Measurements from ENCODE around the gene ZNF710.

Gene ZNF710

DNA sequence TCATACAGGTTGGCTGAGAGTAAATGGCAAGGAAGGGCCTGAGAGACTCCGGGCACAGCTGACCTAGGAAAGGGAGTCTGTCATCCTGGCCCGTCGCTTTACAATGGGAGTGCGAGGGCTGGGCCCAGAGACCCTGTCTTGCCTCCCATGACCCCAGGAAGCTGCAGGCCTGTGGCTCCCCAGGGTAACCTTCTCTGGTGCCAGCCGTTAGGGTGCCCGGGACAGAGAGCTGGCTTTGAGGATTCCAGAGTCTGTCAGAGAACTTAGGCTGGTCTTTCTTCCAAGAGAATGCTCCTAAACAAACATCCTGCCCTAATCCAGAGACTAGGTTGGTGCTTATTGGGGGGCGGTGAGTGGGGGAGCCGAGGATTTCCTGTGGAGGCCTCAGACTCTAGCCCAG is 18.5 kb downstream of the ZNF710 start:
- no peak for DNase-seq (ENCODE audit: low read depth)

DNA sequence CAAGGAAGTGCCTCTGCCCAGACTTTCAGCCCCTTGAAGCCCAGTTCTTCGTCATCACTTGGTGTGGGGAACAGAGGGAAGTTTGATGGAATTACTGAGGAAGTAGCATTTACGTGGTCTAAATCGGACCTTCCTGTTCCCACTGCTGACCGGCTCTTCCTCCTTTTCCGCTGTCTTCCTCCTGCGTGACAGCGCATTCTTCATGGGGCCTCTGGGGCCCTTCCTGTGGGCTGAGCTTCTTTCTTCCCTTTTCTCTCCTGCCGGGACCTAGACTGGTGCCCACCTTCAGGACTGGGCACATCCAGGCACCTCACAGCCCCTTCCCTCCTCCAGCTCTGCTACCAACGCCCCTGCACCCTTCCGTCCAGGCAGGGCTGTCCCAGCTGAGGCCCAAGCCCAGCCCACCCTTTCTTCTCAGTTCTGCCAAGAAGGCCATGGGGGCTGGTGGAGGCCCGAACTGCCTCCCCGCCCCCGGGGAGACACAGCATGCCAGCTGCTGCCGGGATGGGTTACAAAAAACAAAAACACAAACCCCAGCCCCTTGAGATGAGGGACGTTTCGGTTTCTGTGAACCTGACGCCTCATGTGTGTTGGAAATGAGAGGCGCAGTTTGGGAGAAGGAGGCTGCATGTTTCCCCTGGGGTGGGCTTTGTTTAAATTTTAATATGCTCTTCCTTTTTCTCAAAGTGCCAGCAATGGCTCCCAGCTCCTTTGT is 19.1 kb downstream of the ZNF710 start:
- no peak for DNase-seq (ENCODE audit: low read depth)

GRCh38 chr15:90020936-90021507 is 19.9 kb downstream of the ZNF710 start:
- no peak for DNase-seq (ENCODE audit: low read depth)

DNA sequence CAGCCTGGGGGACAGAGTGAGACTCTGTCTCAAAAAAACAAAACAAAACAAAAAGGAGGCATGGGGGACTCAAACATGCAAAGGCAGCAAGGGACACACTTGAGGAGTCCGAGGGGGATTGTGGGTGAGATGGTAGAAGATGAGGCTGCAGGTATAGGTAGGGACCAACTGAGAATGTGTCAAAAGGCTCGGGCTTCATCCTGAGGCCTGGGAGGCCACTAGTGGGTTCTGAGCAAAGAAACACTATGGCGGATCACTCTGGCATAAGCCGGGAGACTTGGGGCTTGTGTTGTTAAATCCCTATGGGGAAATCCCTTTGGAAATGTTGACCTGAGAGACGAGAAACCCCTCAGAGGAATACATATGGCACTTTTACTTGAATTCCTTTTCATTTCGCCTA is 21.2 kb downstream of the ZNF710 start:
- no peak for DNase-seq (ENCODE audit: low read depth)

- no peak for DNase-seq (ENCODE audit: low read depth)
These were observed 22.0 kb downstream of the ZNF710 start for GRCh38 chr15:90022905-90023700.

GRCh38 chr15:90024406-90024805 is 23.3 kb downstream of the ZNF710 start:
- DNase-seq (ENCODE audit: low read depth) = no peak

DNA sequence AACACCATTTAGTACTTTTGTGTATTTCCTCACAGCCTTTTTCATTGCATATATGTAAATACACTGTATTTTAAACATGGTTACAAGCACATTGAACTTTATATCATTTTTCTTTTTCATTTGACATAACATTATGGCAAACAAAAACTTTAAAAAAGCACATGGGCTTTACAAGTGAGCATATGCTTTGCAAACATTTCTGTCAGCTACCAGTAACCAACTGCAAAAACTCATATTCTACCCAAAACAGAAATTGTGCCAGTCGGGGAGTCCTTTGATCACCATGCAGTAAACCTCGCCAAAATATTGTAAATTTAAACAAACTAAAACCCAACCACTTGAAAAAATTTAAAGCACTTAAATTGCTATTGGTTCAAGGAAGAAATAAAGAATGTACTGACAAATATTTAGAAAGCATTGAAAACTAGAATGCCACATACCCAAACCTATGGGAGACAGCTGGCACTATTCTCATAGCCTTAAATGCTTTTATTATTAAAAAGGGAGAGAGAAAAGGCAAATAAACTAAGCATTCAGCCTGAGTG is 24.4 kb downstream of the ZNF710 start:
- no peak for DNase-seq (ENCODE audit: low read depth)

GRCh38 chr15:90028376-90028944 is 27.3 kb downstream of the ZNF710 start:
- DNase-seq (ENCODE audit: low read depth) = no peak

GRCh38 chr15:90029024-90029423 is 27.9 kb downstream of the ZNF710 start:
- no peak for DNase-seq (ENCODE audit: low read depth)

- DNase-seq (ENCODE audit: low read depth) = no peak
These were observed 29.3 kb downstream of the ZNF710 start for GRCh38 chr15:90030376-90030775.

DNA sequence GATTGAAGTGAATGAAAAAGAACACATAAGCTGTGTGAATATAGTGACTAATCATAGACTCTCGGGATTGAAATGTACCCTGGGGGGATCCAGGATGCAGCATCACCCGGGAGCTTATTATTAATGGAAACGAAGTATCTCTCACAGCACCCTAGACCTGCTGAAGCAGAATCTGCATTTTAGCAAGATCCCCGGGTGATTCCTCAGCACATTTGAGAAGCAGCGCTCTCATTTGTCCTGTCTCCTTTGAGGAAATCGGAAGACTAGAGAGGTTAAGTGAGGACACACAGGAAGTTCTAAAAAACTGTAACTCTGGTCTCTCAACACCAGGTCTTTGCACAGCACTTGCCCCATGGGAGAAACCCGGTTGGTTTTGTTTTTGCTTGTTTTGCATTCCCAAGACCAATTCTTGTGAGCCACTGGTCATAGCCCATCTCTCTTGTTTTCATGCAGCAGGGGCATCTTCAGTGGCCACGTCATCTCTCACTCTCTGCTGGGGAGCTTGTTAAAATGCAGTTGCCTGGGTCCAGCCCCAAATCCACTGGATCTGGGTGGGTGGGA is 30.2 kb downstream of the ZNF710 start:
- DNase-seq (ENCODE audit: low read depth) = no peak

DNA sequence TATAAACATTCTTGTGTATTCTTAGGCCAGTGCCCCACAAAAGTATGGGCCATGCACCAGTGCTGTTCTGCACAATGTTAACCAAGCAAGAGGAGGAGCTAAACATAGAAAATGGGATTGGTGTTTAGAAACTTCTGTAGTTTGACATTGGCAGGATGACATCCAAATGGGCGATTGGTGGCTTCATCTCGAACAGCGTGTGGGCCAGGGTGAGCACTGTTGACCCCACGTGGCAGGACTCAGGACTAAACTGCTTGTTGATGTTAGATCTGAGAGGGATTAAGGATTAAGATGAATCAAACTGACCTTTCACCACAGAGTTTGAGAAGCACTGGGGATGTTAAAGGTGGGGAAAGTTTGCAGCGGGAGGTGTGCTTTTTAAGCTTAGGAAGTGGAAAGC is 31.9 kb downstream of the ZNF710 start:
- DNase-seq (ENCODE audit: low read depth) = no peak

DNA sequence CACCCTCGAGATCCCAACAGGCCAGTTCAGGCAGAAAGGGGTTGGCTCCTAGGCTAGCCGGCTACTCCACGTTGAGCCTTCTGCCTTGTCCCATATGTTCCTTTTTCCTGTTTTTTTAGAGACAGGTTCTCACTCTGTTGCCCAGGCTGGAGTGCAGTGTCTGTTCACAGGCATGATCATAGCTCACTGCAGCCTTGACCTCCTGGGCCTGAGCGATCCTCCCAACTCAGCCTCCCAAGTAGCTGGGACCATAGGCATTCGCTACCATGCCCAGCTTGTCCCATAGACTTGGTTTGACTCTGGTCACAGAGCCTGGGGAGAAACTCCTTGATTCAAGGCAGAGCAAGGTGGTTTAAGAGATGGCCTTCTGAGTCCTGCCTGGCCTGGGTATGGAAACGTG is 32.3 kb downstream of the ZNF710 start:
- no peak for DNase-seq (ENCODE audit: low read depth)

GRCh38 chr15:90035095-90035839 is 34.1 kb downstream of the ZNF710 start:
- no peak for DNase-seq (ENCODE audit: low read depth)

GRCh38 chr15:90035840-90036230 is 34.7 kb downstream of the ZNF710 start:
- DNase-seq (ENCODE audit: low read depth) = no peak

DNA sequence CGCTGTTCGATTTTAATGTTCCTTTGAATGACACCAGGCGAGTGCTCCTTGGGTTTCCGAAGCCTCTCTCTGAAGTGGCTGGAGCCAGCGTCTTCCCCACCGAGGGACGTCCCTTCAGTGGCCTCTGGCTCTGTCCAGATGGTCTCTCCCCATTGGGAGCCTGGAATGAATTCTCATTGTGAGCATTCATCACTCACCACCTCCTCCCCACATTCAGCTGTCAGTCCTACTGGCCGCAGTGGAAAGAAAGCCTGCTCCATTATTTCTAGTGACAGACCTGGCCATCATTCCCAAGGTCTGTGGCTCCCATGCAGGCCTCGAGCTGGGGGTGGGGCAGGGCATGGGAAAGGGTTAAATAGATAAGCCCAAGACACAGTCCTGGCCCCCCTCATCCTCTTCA is 35.2 kb downstream of the ZNF710 start:
- DNase-seq (ENCODE audit: low read depth) = no peak

GRCh38 chr15:90036806-90037510 is 35.8 kb downstream of the ZNF710 start:
- no peak for DNase-seq (ENCODE audit: low read depth)

DNA sequence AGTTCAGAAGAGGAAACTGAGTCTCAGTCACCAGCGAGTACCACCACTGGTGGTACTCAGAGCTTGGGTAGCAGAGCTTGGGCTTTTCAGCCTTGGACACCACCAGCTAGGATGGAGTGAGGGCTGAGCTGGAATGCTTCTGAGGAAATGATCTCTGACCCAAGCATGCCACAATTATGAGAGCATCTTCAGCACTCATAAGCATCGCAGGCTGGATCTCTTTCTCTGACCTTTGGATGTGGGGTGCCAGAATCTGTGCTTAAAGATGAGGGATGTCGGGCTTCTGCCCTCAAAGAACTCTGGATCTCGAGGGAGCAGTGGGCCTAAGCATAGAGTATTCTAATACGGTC is 36.4 kb downstream of the ZNF710 start:
- no peak for DNase-seq (ENCODE audit: low read depth)

- DNase-seq (ENCODE audit: low read depth) = peak; percentile 28
These were observed 37.0 kb downstream of the ZNF710 start for GRCh38 chr15:90037961-90038631.

DNA sequence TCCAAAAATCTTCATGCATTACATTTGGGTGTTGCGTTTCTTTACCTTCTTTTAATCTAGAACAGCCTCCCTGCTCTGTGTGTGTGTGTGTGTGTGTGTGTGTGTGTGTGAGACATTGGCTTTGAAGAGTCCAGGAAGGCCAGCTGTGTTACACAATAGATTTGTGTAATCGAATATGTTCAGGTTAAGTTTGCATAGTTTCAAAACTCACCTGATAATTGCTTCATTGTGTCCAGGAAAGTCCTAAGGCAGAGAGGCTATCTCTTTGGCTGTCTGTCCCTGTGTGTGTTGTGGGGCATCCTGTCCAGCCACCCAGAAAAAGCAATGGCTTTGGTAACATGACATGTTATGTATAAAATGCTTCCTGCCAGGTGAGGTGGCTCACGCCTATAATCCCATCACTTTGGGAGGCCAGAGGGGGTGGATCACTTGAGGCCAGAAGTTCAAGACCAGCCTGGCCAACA is 37.5 kb downstream of the ZNF710 start:
- no peak for DNase-seq (ENCODE audit: low read depth)
